Stimulated activated CD8-positive, alpha-beta memory T cell treated with anti-CD3 and anti-CD28 coated beads, Interleukin-7, amount 100 ng/mL, for 4 hours (primary cell): ENCODE data around the gene MRPL19.
A peak's percentile ranks its signal among the peaks of the same experiment; 100 is the strongest.

Experiments used
- DNase-seq, 2 donors: peaks; one replicate each; pipeline ENCODE4 v3.0.0-alpha.2; 2020; ENCODE audit warnings: low read depth in 2 of 2

The MRPL19 gene

DNA sequence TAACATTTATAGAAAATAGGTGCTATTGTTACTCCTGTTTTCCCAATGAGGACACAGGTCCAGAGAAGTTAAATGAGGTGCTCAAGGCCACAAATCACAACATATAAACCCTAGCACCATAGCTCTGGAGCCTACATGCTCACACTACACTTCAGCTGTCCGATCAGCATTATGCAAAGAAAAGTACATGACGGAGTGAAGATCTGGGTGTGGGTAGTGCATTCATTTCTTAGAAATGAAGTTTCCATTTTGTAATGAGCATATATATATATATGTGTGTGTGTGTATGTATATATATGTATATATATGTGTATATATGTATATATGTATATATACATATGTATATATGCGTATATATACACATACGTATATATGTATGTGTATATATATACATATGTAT lies 30.2 kb upstream of the MRPL19 start:
- no peak for DNase-seq

DNA sequence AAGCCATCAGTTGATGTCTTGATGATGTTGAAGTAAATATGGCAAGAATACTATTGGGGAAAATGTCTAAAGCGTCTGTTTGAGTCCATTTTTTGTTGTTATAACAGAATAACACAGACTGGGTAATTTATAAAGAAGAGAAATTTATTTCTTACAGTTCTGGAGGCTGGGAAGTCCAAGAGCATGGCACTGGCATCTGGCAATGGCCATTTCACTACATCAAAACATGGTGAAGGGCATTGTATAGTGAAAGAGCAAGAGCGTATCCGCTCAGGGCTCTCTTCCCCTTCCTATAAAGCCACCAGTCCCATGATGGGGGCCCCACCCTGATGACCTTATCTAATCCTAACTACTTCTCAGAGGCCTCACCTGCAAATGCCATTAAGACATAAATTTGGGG lies 29.6 kb upstream of the MRPL19 start:
- DNase-seq, result no peak

DNA sequence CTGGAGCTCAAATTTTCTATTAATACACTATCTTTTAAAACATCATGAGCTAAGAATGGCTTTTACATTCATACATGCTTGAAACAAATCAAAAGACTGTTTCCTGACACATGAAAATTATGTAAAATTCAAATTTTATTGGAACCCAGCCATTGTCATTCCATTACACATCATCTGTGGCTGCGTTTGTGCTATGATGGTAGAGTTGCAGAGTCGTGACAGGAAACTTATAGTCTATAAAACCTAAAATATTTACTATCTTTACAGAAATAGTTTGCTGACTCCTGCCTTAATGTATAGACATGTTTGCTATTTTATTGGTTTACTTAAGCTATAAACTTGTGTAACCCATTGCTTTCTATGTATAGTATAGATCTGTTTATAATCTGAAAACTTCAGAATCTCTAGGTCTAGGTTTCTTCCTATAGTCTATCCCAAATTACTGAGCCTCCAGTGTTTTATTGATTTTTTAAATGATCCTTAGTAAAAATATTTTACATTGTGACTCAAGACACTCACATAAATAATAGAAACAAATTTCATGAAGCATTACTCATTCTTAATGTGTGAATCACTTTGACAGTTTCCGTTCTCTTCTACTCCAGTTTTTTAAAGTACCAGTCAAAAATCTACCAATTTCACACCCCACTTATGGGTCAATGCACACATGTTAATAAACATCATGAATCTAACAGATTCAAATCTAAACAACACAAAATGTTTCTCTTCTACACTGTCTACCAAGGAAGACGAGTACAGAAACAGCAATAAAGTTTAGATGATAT lies 26.4 kb upstream of the MRPL19 start:
- no peak for DNase-seq

DNA sequence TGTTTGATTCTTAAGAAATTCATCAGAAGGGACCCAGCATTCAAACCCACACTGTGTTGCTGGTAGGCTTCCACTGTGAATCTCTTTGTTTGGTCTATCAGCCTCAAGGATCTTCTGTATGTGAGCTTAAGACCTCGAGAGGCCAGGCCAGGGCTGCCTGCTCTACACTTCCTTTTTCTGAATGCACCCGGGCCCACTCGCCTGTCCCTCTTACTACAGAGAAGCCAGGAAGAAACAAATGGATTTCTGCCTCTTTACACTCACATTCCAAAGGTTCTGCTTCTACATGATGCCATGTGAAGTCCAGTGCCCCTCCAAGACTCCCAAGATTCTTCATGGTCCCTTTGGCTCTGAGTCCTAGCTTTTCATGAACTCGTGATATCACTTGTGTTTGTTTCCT lies 25.4 kb upstream of the MRPL19 start:
- no peak for DNase-seq

DNA sequence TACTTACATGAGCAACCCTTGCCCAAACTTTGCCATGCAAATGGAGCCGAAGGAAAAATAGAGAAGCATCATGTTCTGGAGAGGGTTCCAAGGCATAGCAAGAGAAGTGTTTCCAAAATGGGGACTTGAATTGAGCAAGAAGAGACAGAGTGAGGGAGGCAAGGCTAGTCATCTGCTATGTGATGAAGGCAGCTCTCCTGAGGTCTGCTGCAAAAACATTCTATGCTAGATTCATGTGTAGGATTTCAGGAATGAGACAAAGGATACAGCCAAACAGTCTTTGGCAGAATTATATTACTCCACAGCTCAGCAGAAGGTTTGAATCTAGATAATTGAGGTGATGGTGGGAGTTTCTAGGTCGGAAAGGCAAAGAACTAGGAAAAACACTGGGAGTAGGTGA lies 24.1 kb upstream of the MRPL19 start:
- DNase-seq, result no peak

DNA sequence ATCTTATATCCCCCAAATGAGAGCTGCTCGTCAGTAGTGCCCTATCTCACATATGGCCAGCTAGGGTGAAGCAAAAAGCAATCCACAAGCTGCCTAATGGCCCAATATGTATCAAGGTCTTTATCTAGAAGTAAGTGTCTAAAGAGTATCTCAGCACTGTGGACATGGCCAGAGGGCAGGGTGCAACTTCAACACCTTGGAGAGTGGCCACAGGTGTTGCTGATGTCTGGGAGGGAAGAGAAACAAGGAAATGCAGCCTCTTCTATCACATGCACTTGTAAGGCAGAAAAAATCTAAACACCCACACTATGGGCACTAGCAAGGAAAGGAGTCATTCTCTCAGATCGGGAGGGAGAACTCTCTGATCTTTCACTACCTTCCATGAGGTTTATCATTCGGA lies 23.7 kb upstream of the MRPL19 start:
- DNase-seq, result no peak

DNA sequence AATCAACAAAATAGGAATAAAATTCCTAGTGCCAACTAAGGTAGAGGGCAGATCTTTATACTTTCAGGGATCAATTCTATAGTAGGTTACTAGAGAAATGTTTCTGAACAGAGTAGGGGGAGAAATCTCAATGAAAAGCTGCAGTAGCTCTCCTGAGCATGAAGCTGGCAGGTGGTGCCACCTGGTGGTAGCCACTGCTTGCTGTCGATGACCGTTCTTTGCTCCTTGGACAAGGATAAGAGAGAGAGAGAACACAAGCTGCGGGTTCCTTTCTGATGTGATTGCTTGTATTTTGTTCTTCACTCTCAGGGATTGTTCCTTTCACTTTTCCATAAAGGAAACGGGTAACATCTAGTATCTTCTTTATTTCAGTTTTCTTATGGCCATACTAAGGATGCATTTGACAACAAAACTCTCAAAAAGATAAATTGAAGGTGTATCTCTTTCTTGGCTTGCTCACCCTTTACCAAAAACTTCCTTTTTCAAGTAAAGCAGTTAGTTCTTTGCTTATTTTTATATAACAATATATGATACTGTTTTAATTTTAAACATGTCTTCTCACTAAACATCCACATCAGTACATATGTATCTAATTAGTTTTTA lies 18.6 kb upstream of the MRPL19 start:
- DNase-seq, result peak in 1 of 2 donors; percentile 30

DNA sequence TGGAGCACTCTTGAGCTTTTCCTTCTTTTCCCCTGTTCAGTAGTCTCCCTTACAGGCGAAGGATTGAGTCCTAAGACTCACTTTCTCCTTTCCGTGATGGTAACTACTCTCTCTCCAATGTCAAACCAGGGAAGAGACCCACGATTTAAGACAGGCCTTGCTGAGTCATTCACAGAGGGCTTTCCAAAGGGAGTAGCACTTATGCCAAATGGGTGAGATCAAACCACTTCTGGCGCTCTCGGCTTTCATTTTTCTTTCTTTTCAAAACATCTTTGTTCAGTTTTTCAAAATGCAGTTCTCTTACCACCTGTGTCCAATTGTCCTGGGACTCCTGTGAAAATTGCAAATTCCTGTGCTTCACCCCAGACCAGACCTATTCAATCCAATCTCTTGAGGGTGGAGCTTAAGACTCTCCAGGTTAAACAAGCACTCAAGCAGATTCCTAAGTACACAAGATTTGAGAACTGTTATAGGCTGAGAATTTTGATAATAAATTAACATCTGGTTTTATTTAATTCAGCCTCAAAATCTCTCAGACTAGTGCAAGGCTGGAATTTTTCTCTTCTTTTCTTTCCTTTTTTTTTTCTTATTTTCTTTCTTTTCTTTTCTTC lies 14.4 kb upstream of the MRPL19 start:
- no peak for DNase-seq

DNA sequence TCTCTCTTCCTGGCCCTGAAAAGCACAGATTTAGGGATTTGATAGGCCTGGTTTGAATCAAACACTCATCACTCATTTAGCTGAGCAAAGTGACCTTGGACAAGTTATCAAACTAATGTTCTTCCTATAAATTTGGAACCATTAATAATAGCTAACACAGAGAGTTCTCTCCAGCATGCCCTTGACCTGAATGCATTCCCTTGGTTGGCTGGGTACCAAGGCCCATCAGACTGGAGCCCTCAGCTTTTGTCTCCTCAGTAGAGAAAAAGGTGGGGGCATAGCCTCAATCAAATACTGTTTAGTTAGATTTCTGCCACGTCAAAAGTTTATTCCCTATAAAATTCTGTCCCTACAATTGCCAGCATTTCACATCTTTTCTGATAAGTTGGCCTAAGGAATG lies 13.8 kb upstream of the MRPL19 start:
- DNase-seq, result no peak

DNA sequence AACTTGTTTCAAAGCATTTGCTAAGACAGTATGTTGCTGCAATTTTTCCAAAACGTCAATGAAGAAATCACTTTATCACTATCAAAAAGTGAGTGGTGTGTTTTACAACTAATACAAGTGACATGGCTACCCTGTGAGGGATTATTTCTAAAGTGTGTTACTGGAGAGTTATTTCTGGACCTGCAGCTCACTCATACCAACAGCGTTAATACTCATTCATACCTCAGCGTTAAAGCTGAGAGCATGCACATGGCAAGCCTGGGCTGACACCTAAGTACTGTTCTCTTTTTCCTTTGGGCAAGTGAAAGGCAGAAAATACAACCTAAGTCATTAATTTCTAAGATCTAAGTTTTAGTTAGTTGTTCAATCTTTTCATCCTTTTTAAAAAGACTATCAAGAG lies 13.0 kb upstream of the MRPL19 start:
- DNase-seq, result no peak

DNA sequence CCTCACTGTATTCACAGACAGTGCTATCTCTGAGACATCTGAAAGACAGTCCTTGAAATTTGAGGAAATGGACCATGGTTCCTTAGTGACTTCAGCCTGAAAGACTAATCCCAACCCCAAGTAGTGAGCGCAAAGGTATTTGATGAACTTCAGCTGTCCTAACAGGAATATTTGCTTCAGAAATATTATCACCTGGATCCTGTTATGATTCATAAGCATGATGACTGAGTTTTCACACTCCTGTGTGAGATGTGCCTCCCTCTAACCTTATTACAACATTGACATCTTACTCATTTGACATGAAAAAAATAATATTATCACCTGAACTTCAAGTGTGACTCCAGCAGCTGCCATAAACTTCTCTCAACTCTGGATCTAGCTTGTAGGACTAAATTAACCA lies 11.6 kb upstream of the MRPL19 start:
- DNase-seq, result no peak

DNA sequence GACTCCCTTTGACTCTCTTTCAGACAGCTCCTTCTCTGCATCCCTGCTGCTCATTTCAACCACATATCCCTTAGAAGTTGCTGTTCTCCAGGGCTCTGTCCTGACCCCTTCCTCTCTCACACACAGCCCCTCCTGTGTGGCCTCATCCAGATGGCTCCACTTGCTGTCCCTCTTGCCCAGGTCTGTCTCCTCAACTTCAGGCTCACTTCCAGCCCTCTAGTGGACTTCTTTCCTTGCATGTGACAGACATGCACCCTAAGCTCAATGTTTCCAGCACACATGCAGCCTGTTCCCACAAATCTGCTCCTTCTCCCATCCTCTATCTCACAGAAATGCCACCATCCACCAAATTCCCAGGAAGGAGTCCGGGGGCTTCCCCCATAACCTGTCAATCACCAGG lies 9.0 kb upstream of the MRPL19 start:
- DNase-seq, result no peak

DNA sequence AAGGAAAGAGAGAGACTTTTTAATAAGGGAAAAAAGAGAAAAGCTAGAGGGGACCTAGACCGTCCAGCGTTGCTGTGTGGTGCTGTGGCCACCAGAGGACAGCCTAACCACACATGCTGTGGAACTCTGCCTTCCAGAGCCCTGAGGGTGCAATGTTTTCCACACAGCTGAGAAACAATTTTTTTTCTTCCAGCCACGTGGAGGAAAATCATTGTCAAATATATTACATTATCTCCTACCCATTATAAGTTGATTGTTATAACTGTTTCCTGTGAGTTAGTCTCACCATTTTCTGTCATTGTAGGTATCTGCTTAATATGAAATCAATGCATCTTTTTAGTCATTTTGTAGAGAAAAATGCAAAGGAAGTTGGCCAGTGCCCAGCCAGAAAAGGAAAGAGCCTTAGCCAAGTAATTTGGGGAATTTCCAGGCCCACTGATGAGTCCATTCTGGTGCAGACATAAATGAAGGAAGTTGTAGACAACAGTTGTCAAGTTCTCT lies 5.9 kb upstream of the MRPL19 start:
- peak; percentile 29 to 36 for DNase-seq

DNA sequence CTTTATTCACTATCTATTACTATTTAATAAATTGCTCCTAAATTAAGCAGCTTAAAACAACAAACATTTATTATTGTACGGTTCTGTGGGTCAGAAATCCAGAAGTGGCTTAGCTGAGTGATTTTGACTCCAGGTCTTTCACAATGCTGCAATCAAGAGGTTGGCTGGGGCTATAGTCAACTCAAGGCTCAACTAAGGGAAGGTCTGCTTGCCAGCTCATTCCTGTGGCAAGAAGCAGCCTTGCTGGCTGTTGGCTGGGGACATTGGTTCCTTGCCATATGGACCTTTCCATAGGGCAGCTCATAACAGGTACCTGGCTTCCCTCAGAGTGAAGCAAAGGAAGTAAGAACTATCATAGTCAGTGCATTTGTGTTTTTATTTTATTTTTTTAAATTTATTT lies 5.0 kb upstream of the MRPL19 start:
- DNase-seq, result no peak

DNA sequence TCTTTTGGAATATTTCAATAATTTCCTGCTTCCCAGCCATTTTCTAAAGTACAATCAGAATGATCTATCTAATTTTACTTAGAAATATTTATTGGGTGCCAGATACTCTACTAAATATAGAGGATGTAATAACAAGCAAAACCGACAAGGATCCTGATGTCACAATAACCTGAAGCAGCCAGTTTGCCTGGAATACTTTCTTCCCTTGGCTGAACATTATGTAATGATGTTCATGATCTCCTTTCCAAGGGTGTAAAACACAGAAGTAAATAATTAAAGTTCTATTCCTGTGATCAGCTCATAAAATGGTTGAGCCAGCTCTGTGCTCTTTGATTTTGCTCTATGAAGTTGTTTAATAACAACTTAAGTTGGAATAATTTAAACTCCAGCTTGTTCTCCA lies 2.6 kb upstream of the MRPL19 start:
- DNase-seq, result no peak

DNA sequence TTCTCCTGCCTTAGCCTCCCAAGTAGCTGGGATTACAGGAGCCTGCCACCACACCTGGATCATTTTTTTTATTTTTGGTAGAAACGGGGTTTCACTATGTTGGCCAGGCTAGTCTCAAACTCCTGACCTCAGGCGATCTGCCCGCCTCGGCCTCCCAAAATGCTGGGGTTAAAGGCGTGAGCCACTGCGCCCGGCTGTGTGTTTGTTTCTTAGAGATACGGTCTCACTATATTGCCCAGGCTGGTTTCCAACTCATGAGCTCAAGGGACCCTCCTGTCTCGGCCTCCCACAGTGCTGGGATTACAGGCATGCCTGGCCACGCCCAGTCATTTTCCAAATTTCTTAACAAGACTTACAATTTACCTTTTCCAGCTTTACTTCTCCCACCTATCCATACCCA lies 940 bp upstream of the MRPL19 start:
- DNase-seq, result no peak

DNA sequence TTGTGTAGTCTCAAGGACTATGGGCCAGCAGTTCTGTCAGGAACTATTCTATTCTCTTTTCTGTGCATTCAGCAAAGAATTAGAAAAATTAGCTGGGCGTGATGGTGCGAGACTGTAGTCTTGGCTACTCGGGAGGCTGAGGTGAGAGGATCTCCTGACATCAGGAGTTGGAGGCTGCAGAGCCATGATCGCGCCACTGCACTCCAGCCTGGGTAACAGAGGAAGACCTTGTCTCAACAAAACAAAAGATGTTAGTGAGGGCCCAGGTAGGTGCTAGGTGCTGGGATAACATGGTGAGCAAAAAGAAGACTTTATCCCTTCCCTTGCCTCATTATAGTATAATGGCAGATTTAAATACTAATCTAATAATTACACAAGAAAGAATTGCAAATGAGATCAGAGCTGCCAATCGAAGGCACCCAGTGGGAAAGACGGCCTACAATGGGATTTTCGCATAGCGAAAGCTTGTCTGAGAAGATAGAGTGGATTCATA lies 447 bp upstream of the MRPL19 start:
- DNase-seq, result no peak

DNA sequence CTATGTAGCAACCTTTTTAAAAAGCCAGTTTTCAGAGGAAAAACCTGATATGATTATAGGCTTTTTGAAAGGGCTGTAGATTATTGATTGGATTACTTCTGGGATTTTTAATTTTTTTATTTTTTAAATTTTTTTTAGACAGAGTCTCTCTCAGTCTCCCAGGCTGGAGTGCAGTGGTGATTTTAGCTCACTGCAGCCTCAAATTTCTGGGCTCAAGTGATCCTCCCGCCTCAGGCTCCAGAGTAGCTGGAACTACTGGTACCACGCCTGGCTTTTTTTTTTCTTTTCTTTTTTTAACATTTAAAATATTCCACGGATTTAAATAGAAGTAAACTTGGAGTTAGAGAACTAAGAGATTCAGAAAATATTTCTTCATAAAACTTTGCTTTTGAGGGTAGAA lies 1.2 kb downstream of the MRPL19 start:
- DNase-seq, result no peak

DNA sequence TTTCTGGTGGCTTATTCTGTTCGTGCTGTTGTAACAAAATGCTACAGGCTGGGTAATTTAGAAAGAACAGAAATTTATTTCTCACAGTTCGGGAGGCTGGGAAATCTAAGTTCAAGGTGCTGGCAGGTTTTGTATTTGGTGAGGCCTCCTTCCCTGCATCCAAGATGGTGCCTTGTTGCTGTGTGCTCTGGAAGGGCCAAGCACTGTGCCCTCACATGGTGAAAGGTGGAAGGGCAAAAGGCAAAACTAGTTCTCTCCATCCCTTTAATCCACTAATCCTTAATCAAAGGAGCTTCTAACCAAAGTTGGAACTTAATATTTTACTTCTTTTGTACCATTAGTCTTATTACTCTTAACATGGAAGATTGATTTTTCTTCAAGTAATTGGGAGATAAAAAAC lies 7.4 kb downstream of the MRPL19 start:
- no peak for DNase-seq

DNA sequence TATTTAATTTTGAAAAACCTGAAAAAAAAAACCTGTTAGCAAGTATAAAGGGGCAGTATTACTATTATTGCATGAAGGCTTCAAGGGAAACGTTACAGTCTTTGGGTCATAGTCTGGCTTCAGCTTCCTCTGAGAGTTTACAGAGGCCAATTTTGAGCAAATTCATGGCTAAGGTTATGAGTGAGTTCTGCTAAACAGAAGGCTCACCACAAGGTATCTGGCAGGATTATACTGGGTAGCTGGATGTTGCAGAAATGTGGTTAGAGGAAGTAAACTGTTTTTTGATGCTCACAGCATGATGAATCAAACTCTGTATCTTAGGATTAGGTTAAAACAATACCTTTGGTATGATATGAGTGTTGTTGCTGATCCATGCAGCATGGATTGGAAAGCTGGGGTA lies 9.3 kb downstream of the MRPL19 start:
- DNase-seq, result no peak

DNA sequence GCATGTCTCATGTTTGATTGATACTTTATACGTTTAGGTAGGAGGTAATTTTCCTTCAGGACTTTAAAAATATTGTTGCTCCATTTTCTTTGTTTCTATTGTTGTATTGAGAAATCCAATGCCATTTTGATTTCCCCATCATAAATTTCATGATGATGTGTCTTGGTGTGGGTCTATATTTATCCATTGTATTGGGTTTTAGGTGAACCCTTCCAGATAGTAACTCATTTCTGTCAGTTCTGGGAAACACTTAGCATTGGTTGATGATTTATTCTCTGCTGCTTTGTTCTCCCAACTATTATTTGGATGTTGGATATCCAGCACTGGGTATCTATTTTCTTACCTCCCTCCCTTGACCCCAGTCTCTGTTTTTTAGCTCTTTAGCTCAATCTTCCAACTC lies 10.0 kb downstream of the MRPL19 start:
- DNase-seq, result no peak

DNA sequence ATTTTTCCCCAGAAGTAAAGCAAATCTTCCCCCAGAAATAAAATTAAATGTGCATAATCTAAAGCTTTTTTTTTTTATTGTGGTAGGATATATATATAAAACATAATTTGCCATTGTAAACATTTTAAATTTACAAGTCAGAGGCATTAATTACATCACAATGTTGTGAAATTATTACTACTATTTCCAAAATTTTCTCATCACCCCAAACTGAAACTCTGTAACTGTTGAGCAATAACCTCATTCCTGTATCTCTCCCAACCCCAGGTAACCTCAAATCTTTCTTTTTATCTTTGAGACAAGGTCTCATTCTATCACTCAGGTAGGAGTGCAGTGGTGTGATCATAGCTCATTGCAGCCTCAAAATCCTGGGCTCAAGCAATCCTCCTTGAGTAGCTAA lies 11.2 kb downstream of the MRPL19 start:
- no peak for DNase-seq

DNA sequence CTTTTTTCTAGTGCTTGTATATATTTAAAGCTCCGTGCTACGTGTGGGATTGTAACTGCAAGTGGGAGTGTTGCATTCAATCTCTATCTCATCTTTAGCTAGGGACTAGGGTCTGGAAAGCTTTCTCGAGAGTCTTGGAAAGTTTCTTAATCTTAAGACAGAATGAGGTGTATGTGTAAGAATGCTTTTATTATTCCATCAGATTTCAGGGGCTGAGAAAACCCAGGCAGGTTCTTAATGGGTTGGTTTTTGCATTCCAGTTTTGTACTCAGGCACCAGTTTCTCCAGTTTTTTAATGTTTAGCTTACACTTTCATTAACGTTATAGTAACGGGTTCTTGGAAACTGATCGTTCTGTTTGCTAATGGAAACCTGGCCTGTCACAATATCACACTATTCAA lies 20.3 kb downstream of the MRPL19 start:
- no peak for DNase-seq
